ENCODE results near the gene C1orf116.

The C1orf116 gene

GRCh38 chr1:207007352-207008033 lies 25.1 kb downstream of the C1orf116 start:
- in situ Hi-C loops (cut with HindIII; ENCODE audit: low pct_unique_long_range_greater_than_20kb, low sequenced_read_pairs): no loop called here
- no peak for TF ChIP-seq JUND (IDR thresholded peaks at IDR 0.05; ENCODE audit: low read depth)
- DNase-seq (ENCODE audit: low read depth in 1 of 2, low spot score in 1 of 2): peak in 1 of 2 experiments; percentile 59

DNA sequence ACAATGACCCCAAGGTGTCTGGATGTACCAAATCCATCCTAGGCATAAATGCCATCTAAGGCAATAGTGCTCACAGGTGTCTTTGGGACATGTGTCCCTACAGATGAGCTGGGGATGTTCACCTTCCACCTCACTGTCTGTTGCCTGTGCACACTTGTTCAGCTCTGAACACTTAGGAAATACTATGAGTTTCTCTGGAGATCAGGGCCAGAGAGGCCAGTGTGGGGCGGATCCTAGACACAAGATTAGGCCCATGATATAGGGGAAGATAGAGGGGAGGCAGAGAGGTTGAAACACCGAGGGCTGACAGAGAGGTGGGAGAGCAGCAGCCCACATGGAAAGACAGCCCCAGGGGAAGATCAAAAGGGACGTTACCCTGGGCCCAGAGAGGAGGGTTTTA lies 25.6 kb downstream of the C1orf116 start:
- in situ Hi-C loops (cut with HindIII; ENCODE audit: low pct_unique_long_range_greater_than_20kb, low sequenced_read_pairs): no loop called here
- TF ChIP-seq JUND (IDR thresholded peaks at IDR 0.05; ENCODE audit: low read depth): no peak

DNA sequence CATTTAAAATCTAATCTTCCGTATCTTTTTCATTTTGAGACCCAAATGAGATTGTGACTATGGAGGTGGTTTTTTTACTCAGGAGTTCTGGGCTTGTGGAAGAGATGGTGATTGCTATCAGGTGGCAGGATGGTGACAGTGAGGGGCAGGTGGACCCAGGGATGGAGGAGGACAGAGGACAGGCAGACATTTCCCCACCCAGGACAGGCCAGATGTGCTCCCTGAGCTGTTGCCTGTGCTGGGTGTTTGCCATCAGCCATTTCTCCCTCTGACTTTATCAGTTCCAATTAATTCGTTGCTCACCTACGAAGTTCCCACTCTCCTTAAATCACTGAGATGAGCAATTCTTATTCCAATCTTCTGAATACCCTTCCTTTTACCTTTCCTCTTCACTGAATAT lies 26.5 kb downstream of the C1orf116 start:
- no peak for DNase-seq (ENCODE audit: low read depth in 1 of 2, low spot score in 1 of 2)
- in situ Hi-C loops (cut with HindIII; ENCODE audit: low pct_unique_long_range_greater_than_20kb, low sequenced_read_pairs): no loop called here
- TF ChIP-seq JUND (IDR thresholded peaks at IDR 0.05; ENCODE audit: low read depth): no peak

More for the DNA sequence above, 25.6 kb downstream of the C1orf116 start:
- DNase-seq (ENCODE audit: low read depth in 1 of 2, low spot score in 1 of 2): no peak

GRCh38 chr1:207004931-207005830 lies 27.4 kb downstream of the C1orf116 start:
- no peak for TF ChIP-seq JUND (IDR thresholded peaks at IDR 0.05; ENCODE audit: low read depth)
- peak; percentile 45 to 89 for DNase-seq (ENCODE audit: low read depth in 1 of 2, low spot score in 1 of 2)
- in situ Hi-C loops (cut with HindIII; ENCODE audit: low pct_unique_long_range_greater_than_20kb, low sequenced_read_pairs): no loop called here

DNA sequence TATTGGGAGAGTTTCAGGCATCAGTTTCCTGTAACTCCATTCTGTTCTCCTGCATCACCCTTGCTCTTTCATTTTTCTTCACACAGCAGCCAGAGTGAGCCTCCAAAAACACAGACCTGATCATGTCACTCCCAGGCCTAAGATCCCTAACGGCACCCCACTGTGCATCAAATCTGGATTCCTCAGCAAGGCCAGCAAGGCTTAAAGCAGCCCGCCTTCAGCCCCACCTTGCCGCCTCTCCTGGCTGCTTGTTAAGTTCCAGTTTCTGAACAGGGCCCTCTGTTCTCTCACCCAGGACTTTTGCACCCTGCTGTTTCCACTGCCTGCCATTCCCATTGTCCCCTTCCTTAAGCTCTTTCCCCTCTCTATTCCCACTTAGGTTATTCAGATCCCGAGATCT lies 29.3 kb downstream of the C1orf116 start:
- DNase-seq (ENCODE audit: low read depth in 1 of 2, low spot score in 1 of 2): no peak
- TF ChIP-seq JUND (IDR thresholded peaks at IDR 0.05; ENCODE audit: low read depth): no peak
- in situ Hi-C loops (cut with HindIII; ENCODE audit: low pct_unique_long_range_greater_than_20kb, low sequenced_read_pairs): no loop called here

GRCh38 chr1:207002724-207003146 lies 29.8 kb downstream of the C1orf116 start:
- no peak for TF ChIP-seq JUND (IDR thresholded peaks at IDR 0.05; ENCODE audit: low read depth)
- in situ Hi-C loops (cut with HindIII; ENCODE audit: low pct_unique_long_range_greater_than_20kb, low sequenced_read_pairs): no loop called here
- peak in 1 of 2 experiments; percentile 94 for DNase-seq (ENCODE audit: low read depth in 1 of 2, low spot score in 1 of 2)

GRCh38 chr1:207001492-207002245 lies 30.9 kb downstream of the C1orf116 start:
- in situ Hi-C loops (cut with HindIII; ENCODE audit: low pct_unique_long_range_greater_than_20kb, low sequenced_read_pairs): no loop called here
- no peak for TF ChIP-seq JUND (IDR thresholded peaks at IDR 0.05; ENCODE audit: low read depth)
- DNase-seq (ENCODE audit: low read depth in 1 of 2, low spot score in 1 of 2): peak in 1 of 2 experiments; percentile 79

DNA sequence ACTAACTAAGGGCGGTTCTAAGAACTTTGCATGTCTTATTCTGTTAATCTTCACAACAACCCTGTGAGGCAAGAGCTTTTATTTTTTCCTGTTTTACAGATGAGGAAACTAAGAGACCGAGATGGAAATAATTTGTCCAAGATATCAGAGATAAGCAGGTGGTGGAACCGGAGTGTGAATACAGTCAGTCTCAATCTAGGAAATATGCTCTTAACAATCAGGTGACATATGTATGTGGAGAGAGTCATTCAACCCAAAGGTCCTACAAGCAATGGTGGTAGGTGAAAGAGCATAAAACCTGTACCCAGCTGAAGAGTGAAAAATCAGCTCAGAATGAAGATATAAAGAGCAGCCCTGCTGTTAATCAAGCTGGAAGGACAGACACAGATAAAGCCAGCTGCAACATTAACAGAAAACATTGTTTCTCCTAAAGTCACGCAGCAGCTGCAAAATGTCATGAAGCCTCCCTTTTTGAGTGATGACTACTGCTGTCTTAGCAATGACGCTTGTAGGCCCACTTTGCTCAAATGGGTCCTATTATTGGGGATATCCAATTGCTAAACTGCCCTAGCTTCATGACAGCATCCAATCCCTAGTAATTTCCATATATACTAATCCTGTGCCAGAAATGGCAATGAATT lies 31.8 kb downstream of the C1orf116 start:
- DNase-seq (ENCODE audit: low read depth in 1 of 2, low spot score in 1 of 2): no peak
- in situ Hi-C loops (cut with HindIII; ENCODE audit: low pct_unique_long_range_greater_than_20kb, low sequenced_read_pairs): no loop called here
- no peak for TF ChIP-seq JUND (IDR thresholded peaks at IDR 0.05; ENCODE audit: low read depth)

- DNase-seq (ENCODE audit: low read depth in 1 of 2, low spot score in 1 of 2): no peak
- no peak for TF ChIP-seq JUND (IDR thresholded peaks at IDR 0.05; ENCODE audit: low read depth)
- in situ Hi-C loops (cut with HindIII; ENCODE audit: low pct_unique_long_range_greater_than_20kb, low sequenced_read_pairs): no loop called here
Measured at GRCh38 chr1:206998816-206999215, 33.7 kb downstream of the C1orf116 start.

- in situ Hi-C loops (cut with HindIII; ENCODE audit: low pct_unique_long_range_greater_than_20kb, low sequenced_read_pairs): no loop called here
- DNase-seq (ENCODE audit: low read depth in 1 of 2, low spot score in 1 of 2): no peak
- TF ChIP-seq JUND (IDR thresholded peaks at IDR 0.05; ENCODE audit: low read depth): no peak
Measured at GRCh38 chr1:206992790-206993189, 39.8 kb downstream of the C1orf116 start.

GRCh38 chr1:206987873-206988272 lies 44.7 kb downstream of the C1orf116 start:
- no peak for DNase-seq (ENCODE audit: low read depth in 1 of 2, low spot score in 1 of 2)
- TF ChIP-seq JUND (IDR thresholded peaks at IDR 0.05; ENCODE audit: low read depth): no peak
- in situ Hi-C loops (cut with HindIII; ENCODE audit: low pct_unique_long_range_greater_than_20kb, low sequenced_read_pairs): no loop called here

DNA sequence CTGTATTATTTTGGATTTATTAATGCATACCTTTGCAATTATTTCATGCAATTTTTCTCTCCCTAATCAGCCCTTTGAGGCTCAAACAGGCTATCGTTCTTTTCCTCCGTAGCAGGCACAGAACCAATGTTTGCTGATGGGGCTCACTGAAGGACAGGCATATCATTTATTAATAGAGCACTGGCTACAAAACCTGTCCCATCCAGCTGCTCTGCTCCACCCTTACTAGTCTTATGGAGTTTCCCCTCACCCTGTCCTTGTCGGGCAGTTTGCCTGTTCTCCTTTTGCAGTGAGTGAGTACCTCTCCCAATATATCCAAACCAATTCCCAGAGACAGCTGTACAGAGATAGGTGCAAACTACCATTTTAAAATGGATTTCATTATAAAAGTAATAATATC lies 45.7 kb downstream of the C1orf116 start:
- no peak for DNase-seq (ENCODE audit: low read depth in 1 of 2, low spot score in 1 of 2)
- TF ChIP-seq JUND (IDR thresholded peaks at IDR 0.05; ENCODE audit: low read depth): no peak
- in situ Hi-C loops (cut with HindIII; ENCODE audit: low pct_unique_long_range_greater_than_20kb, low sequenced_read_pairs): no loop called here

Data from T47D (cell line).